ENCODE data around the gene ARHGAP26. TPM values are rescaled to one million over a fixed set of nuclear protein-coding genes. Genes with fewer than 3 reads are reported as not detected.

The ARHGAP26 gene
- total and polyA plus RNA-seq, 2 of the 4 experiments (the other 2 are of a cell fraction) = 0.54 to 0.56 TPM

DNA sequence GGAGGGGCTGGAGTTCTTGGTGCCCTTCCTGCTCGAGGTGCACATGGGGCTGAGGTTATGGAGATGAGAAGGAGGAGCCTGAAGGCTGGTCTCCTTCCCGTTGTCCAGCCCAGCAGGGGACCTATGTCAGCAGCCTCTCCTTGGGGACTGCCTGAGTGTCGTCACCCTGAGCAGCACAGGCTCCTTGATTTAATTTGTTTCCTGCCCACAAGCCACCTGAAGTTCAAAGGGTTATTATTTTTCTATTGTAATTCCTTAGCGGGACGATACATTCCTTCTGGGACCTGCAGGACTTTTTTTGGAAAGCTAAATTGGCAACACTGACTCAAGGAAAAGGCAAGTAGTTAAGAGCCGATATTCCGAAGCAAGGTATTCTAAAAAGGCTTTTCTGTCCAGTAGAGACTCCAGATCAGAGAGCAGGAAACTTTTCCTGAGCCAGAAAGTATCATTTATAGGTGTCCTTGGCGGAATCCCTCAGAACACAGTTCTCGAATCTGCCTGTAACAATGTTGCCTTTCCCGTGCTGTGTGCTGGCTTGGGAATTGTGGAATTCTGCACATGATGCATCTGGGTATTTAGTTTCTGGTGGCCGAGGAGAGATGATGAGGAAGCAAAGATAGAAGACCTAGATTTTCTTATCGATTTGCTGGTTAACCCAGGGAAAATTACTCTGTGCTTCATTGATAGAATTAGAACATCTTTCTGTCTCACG lies 55.4 kb downstream of the ARHGAP26 start:
- Histone ChIP-seq H2BK5ac (ENCODE audit: low read depth, low read length, poor library complexity, severe bottlenecking) (no peak overlapping the region), H3K27me3 (ENCODE audit: control insufficient read depth, insufficient read depth, low read length) (no peaks in the 10 kb centered on the region), H2AFZ (replicated peaks; ENCODE audit: low read length, poor library complexity) (no peak overlapping the region), H3K9me1 (ENCODE audit: insufficient read depth, low read length) (peaks cover 27% of the 10 kb centered on the region), H3K4ac (ENCODE audit: low read depth, low read length) (no peak overlapping the region; the same call in 1 of the 2 replicates), H3K18ac (ENCODE audit: low read depth, low read length) (no peak overlapping the region), H3K14ac (replicated peaks; ENCODE audit: low read depth, low read length) (peak overlapping the region; percentile 25; the same call in 1 of the 2 replicates), H4K5ac (ENCODE audit: low read depth, low read length) (no peak overlapping the region), H2BK120ac (ENCODE audit: low read depth, low read length) (peak overlapping the region; percentile 18), H3K23ac (ENCODE audit: low read depth, low read length) (no peak overlapping the region), H3K9me3 (ENCODE audit: control insufficient read depth, insufficient read depth, low read length) (no peaks in the 10 kb centered on the region), H3K56ac (ENCODE audit: extremely low read depth, insufficient read depth, low read length) (no peak overlapping the region), H3K4me1 (ENCODE audit: control insufficient read depth, insufficient read depth, low read length) (peaks cover 30% of the 10 kb centered on the region), H3K9ac (ENCODE audit: low read depth, low read length) (no peak overlapping the region), H4K8ac (ENCODE audit: low read depth in 2 of 2, low read length in 2 of 2) (no peak overlapping the region), H3K4me2 (ENCODE audit: low read depth, low read length) (no peak overlapping the region), H3K4me3 (ENCODE audit: insufficient read depth, low read depth, low read length) (no peak overlapping the region), H4K91ac (ENCODE audit: insufficient read depth, low read depth, low read length) (peak overlapping the region; percentile 35; the same call in 1 of the 2 replicates), H3K27ac (ENCODE audit: insufficient read depth, low read length) (no peak overlapping the region), H3K36me3 (ENCODE audit: control insufficient read depth, insufficient read depth, low read length) (no peaks in the 10 kb centered on the region), H2BK15ac (ENCODE audit: low read depth, low read length) (no peak overlapping the region), H2AK9ac (replicated peaks; ENCODE audit: low read depth, low read length, poor library complexity) (peak overlapping the region; percentile 13), H2BK20ac (ENCODE audit: low read depth, low read length) (no peak overlapping the region), H3K79me1 (ENCODE audit: low read depth in 1 of 2, low read length in 2 of 2) (peaks cover 0 to 18% of the 10 kb centered on the region in 2 experiments; a peak in 1 of 4 replicates), H4K20me1 (ENCODE audit: insufficient read depth, low read length) (no peaks in the 10 kb centered on the region), H2AK5ac (ENCODE audit: low read depth, low read length) (peak overlapping the region; percentile 21)
- ChIA-PET CTCF (no interaction called here), POLR2A (ENCODE audit: unreplicated experiment) (no interaction called here)
- WGBS, 2 experiments (ENCODE audit: extremely low coverage in 2 of 2, insufficient read length in 1 of 2) = 90% methylated on average over 7 of the region's 13 CpGs; no CpG with 5 or more reads in 1 of the 2 experiments
- TF ChIP-seq RCOR1 (IDR thresholded peaks at IDR 0.05; ENCODE audit: insufficient replicate concordance, low read length) (no peak), POLR2A (IDR thresholded peaks at IDR 0.05; ENCODE audit: low read depth, low read length) (no peak), CHD1 (IDR thresholded peaks at IDR 0.05; ENCODE audit: low read depth, low read length) (no peak), MAFK (IDR thresholded peaks at IDR 0.05; ENCODE audit: low read depth, low read length) (no peak), RFX5 (IDR thresholded peaks at IDR 0.05; ENCODE audit: low read depth, low read length) (no peak), USF2 (IDR thresholded peaks at IDR 0.05; ENCODE audit: low read depth, low read length) (no peak), MXI1 (IDR thresholded peaks at IDR 0.05; ENCODE audit: borderline replicate concordance, low read depth, low read length) (no peak), SMC3 (IDR thresholded peaks at IDR 0.05; ENCODE audit: low read depth, low read length) (no peak), MAZ (IDR thresholded peaks at IDR 0.05; ENCODE audit: borderline replicate concordance, low read depth, low read length) (no peak), NFE2L2 (IDR thresholded peaks at IDR 0.05; ENCODE audit: low read depth, low read length) (no peak), CEBPB (IDR thresholded peaks at IDR 0.05; ENCODE audit: low read depth, low read length) (no peak), BHLHE40 (IDR thresholded peaks at IDR 0.05; ENCODE audit: low read depth, low read length) (no peak), RAD21 (IDR thresholded peaks at IDR 0.05; ENCODE audit: low read length) (no peak), CTCF (conservative IDR thresholded peaks at IDR 0.05; ENCODE audit: low read depth, low read length) (no peak), FOS (IDR thresholded peaks at IDR 0.05; ENCODE audit: low read depth, low read length) (no peak)
- TF ChIP-seq, protein P1, sequence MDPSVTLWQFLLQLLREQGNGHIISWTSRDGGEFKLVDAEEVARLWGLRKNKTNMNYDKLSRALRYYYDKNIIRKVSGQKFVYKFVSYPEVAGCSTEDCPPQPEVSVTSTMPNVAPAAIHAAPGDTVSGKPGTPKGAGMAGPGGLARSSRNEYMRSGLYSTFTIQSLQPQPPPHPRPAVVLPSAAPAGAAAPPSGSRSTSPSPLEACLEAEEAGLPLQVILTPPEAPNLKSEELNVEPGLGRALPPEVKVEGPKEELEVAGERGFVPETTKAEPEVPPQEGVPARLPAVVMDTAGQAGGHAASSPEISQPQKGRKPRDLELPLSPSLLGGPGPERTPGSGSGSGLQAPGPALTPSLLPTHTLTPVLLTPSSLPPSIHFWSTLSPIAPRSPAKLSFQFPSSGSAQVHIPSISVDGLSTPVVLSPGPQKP (IDR thresholded peaks at IDR 0.05; ENCODE audit: borderline replicate concordance, low read depth, low read length) = no peak
- in situ Hi-C loops (cut with MboI; ENCODE audit: low sequenced_read_pairs) = no loop called here
- BruUV-seq (replicated peaks) = no TSS peak
- dilution Hi-C loops (cut with HindIII; ENCODE audit: low sequenced_read_pairs, unreplicated experiment) = no loop called here
- DNase-seq (no peak), ATAC-seq (ENCODE audit: low read depth) (no peak)
- intact Hi-C loops (cut with micrococcal nuclease) = no loop called here
